ENCODE data around the gene PDGFB. TPM values are rescaled to one million over a fixed set of nuclear protein-coding genes. Genes with fewer than 3 reads are reported as not detected.

The PDGFB gene
- total and polyA plus RNA-seq, 9 of the 15 experiments (the other 6 are each of a cell fraction or from before 2014, with no cell fraction given): 0.07 to 4.0 (median 0.48) TPM; not detected in 1

- TF ChIP-seq HNRNPK (IDR thresholded peaks at IDR 0.05; ENCODE audit: low read depth, low read length, poor library complexity, severe bottlenecking): no peak
- peak; percentile 96 for TF ChIP-seq RFX1 (IDR thresholded peaks at IDR 0.05)
- peak; percentile 95 for TF ChIP-seq NR2C2 (CRISPR knock-in tag; IDR thresholded peaks at IDR 0.05)
- TF ChIP-seq NR2C2 (tag; IDR thresholded peaks at IDR 0.05): peak; percentile 96
- no peak for TF ChIP-seq NCOA4 (IDR thresholded peaks at IDR 0.05; ENCODE audit: partially characterized antibody)
- no peak for TF ChIP-seq FUS (optimal IDR thresholded peaks at IDR 0.05; ENCODE audit: low read depth, low read length)
- TF ChIP-seq CSDE1 (IDR thresholded peaks at IDR 0.05): peak in 1 of 2 experiments; percentile 78; a peak in 2 of 4 replicates
- TF ChIP-seq LCOR (CRISPR knock-in tag; IDR thresholded peaks at IDR 0.05): no peak
- no peak for TF ChIP-seq DDX20 (tag; IDR thresholded peaks at IDR 0.05; ENCODE audit: low read depth)
- TF ChIP-seq ZNF232 (CRISPR knock-in tag; IDR thresholded peaks at IDR 0.05): no peak
- no peak for TF ChIP-seq ESRRB (CRISPR knock-in tag; IDR thresholded peaks at IDR 0.05; ENCODE audit: borderline replicate concordance)
- peak; percentile 80 for TF ChIP-seq GABPA (tag; conservative IDR thresholded peaks at IDR 0.05; ENCODE audit: low read depth)
- TF ChIP-seq PBX2 (CRISPR knock-in tag; IDR thresholded peaks at IDR 0.05; ENCODE audit: low read depth): no peak
- peak; percentile 32; the same call in 1 of the 2 replicates for TF ChIP-seq PBX2 (tag; conservative IDR thresholded peaks at IDR 0.05; ENCODE audit: low read depth)
- TF ChIP-seq BMI1 (IDR thresholded peaks at IDR 0.05; ENCODE audit: low read length): peak; percentile 94
- TF ChIP-seq NFE2 (IDR thresholded peaks at IDR 0.05; ENCODE audit: low read depth): peak; percentile 19; the same call in 1 of the 2 replicates
- peak; percentile 89 for TF ChIP-seq GABPB1 (CRISPR knock-in tag; IDR thresholded peaks at IDR 0.05)
- no peak for TF ChIP-seq ZNF586 (CRISPR knock-in tag; conservative IDR thresholded peaks at IDR 0.05)
- TF ChIP-seq FOXJ2 (tag; IDR thresholded peaks at IDR 0.05): no peak
- no peak for TF ChIP-seq ZNF282 (CRISPR knock-in tag; IDR thresholded peaks at IDR 0.05)
- TF ChIP-seq BCOR (IDR thresholded peaks at IDR 0.05): no peak
- TF ChIP-seq, protein P1, sequence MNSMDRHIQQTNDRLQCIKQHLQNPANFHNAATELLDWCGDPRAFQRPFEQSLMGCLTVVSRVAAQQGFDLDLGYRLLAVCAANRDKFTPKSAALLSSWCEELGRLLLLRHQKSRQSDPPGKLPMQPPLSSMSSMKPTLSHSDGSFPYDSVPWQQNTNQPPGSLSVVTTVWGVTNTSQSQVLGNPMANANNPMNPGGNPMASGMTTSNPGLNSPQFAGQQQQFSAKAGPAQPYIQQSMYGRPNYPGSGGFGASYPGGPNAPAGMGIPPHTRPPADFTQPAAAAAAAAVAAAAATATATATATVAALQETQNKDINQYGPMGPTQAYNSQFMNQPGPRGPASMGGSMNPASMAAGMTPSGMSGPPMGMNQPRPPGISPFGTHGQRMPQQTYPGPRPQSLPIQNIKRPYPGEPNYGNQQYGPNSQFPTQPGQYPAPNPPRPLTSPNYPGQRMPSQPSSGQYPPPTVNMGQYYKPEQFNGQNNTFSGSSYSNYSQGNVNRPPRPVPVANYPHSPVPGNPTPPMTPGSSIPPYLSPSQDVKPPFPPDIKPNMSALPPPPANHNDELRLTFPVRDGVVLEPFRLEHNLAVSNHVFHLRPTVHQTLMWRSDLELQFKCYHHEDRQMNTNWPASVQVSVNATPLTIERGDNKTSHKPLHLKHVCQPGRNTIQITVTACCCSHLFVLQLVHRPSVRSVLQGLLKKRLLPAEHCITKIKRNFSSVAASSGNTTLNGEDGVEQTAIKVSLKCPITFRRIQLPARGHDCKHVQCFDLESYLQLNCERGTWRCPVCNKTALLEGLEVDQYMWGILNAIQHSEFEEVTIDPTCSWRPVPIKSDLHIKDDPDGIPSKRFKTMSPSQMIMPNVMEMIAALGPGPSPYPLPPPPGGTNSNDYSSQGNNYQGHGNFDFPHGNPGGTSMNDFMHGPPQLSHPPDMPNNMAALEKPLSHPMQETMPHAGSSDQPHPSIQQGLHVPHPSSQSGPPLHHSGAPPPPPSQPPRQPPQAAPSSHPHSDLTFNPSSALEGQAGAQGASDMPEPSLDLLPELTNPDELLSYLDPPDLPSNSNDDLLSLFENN (IDR thresholded peaks at IDR 0.05; ENCODE audit: low read depth in 2 of 2, low read length in 2 of 2): no peak
- no peak for TF ChIP-seq ZNF253 (CRISPR knock-in tag; conservative IDR thresholded peaks at IDR 0.05)
- peak; percentile 94 for TF ChIP-seq MXI1 (IDR thresholded peaks at IDR 0.05; ENCODE audit: low read depth, low read length)
These were observed 25.4 kb downstream of the PDGFB start (continued) for GRCh38 chr22:39219071-39220039.

All from K562 (cell line).